HG03439 (cell line): Measurements from ENCODE around the gene SMG6.
"Not testable (repeated sequence)": the region's sequence is repeated elsewhere in the genome, so short reads cannot be mapped to it uniquely, and the experiment has no call there.

Source experiments
- ATAC-seq: cut with Tn5 transposase; IDR thresholded peaks from one replicate; pipeline ENCODE4 v1.9.1; 2021; ENCODE audit warnings: mild to moderate bottlenecking, moderate library complexity; ENCODE audit not compliant: unreplicated experiment

Gene SMG6

GRCh38 chr17:2151358-2152033, 152.1 kb downstream of the SMG6 start:
- ATAC-seq: no peak

GRCh38 chr17:2150806-2151205, 152.8 kb downstream of the SMG6 start:
- no peak for ATAC-seq

GRCh38 chr17:2149934-2150333, 153.7 kb downstream of the SMG6 start:
- ATAC-seq: no peak

- no peak for ATAC-seq
Measured at GRCh38 chr17:2146132-2146871, 157.3 kb downstream of the SMG6 start.

GRCh38 chr17:2144701-2145100, 158.9 kb downstream of the SMG6 start:
- no peak for ATAC-seq

GRCh38 chr17:2143332-2143731, 160.3 kb downstream of the SMG6 start:
- ATAC-seq: no peak

- ATAC-seq: not testable (repeated sequence)
Measured at GRCh38 chr17:2142682-2143081, 160.9 kb downstream of the SMG6 start.

- ATAC-seq: no peak
Measured at GRCh38 chr17:2140683-2141082, 162.9 kb downstream of the SMG6 start.

GRCh38 chr17:2138761-2139160, 164.8 kb downstream of the SMG6 start:
- ATAC-seq: no peak

GRCh38 chr17:2138318-2138717, 165.3 kb downstream of the SMG6 start:
- ATAC-seq: no peak

GRCh38 chr17:2137342-2138098, 166.1 kb downstream of the SMG6 start:
- ATAC-seq: no peak

- ATAC-seq: no peak
Measured at GRCh38 chr17:2136241-2136640, 167.3 kb downstream of the SMG6 start.

GRCh38 chr17:2128011-2128410, 175.6 kb downstream of the SMG6 start:
- ATAC-seq: no peak

GRCh38 chr17:2125013-2125535, 178.5 kb downstream of the SMG6 start:
- ATAC-seq: no peak

- ATAC-seq: no peak
Measured at GRCh38 chr17:2124391-2124790, 179.2 kb downstream of the SMG6 start.

- no peak for ATAC-seq
Measured at GRCh38 chr17:2123375-2124251, 180.0 kb downstream of the SMG6 start.

GRCh38 chr17:2122641-2123302, 180.8 kb downstream of the SMG6 start:
- no peak for ATAC-seq

- ATAC-seq: no peak
Measured at GRCh38 chr17:2120586-2121335, 182.8 kb downstream of the SMG6 start.

- no peak for ATAC-seq
Measured at GRCh38 chr17:2113279-2113622, 190.3 kb downstream of the SMG6 start.
